A549 (cell line): ENCODE results near the gene TECTB. TPM values are rescaled to one million over a fixed set of nuclear protein-coding genes. Genes with fewer than 3 reads are reported as not detected.

Experiments used
- ATAC-seq, 2 experiments: fragments of 200-7000 bp in 1 of 2; fragments of >200 bp in 1 of 2; cut with Nextera tagmentation in 1 of 2; cut with Tn5 transposase in 1 of 2; 3 replicates each; pipeline versions ENCODE4 v1.8.0 to v1.9.1; 2018 to 2020; ENCODE audit warnings: mild to moderate bottlenecking in 1 of 2, moderate library complexity in 1 of 2
- CTCF ChIA-PET: fragments of 300-600 bp; sonication (Branson Sonifier 250); formaldehyde crosslinking; extraction: SDS; loops from one replicate; lab custom pipeline; 2021; ENCODE audit warnings: antibody characterized with exemption, inconsistent platforms; lab: Yijun Ruan, JAX
- POLR2A ChIA-PET: fragments of 350-600 bp; formaldehyde crosslinking; extraction: SDS; loops from one replicate; lab custom pipeline; 2021; ENCODE audit warnings: antibody characterized with exemption, inconsistent platforms; lab: Yijun Ruan, JAX
- DNase-seq, 2 experiments: peaks; one replicate each; pipeline versions ENCODE4 v3.0.0 to v3.0.0-alpha.2; 2011 to 2016; ENCODE audit warnings: low read depth in 1 of 2, low spot score in 1 of 2
- FAIRE-seq: peaks from 2 replicates; lab custom pipeline; 2011; peaks lifted over from hg19 to GRCh38; lab: Jason Lieb, UNC
- H3K27ac ChIP-seq, 2 experiments: fragments of >200 bp; sonication (Bioruptor Twin); formaldehyde crosslinking; 3 replicates each; pipeline ENCODE4 v1.5.1; 2016 to 2017
- H3K4me1 ChIP-seq: fragments of >200 bp; sonication (Bioruptor Twin); formaldehyde crosslinking; 3 replicates; pipeline ENCODE4 v1.6.1; 2016
- H3K4me2 ChIP-seq: fragments of >200 bp; sonication (Bioruptor Twin); formaldehyde crosslinking; 3 replicates; pipeline ENCODE4 v1.6.1; 2016
- H3K4me3 ChIP-seq: fragments of >200 bp; sonication (Bioruptor Twin); formaldehyde crosslinking; 3 replicates; pipeline ENCODE4 v1.5.1; 2016
- H3K9me3 ChIP-seq: fragments of >200 bp; sonication (Bioruptor Twin); formaldehyde crosslinking; 3 replicates; pipeline ENCODE4 v1.6.1; 2016
- CBX8 ChIP-seq: fragments of 200-600 bp; sonication (generic); IDR thresholded peaks from 2 replicates; pipeline ENCODE4 v1.6.1; 2016
- CHD2 ChIP-seq: fragments of 150-350 bp; IDR thresholded peaks from 2 replicates; pipeline ENCODE4 v1.6.1; 2014; ENCODE audit warnings: low read length; ENCODE audit not compliant: partially characterized antibody
- EP300 ChIP-seq, 2 experiments: fragments of >200 bp; sonication (Bioruptor Twin); formaldehyde crosslinking; IDR thresholded peaks; 2 replicates in 1 of 2; 3 replicates in 1 of 2; pipeline ENCODE4 v1.6.1; 2016 to 2017
- FOSL2 ChIP-seq, 2 experiments: fragments of 450-650 bp in 1 of 2; fragments of >200 bp in 1 of 2; sonication (Bioruptor Twin) in 1 of 2; formaldehyde crosslinking; IDR thresholded peaks; 2 replicates each; pipeline versions ENCODE4 v1.5.0 to v1.6.1; 2016 to 2020; ENCODE audit warnings: mild to moderate bottlenecking in 1 of 2, moderate library complexity in 1 of 2
- FOXS1 ChIP-seq: fragments of 250-450 bp; sonication (Bioruptor Pico); IDR thresholded peaks from 2 replicates; pipeline ENCODE4 v1.5.0; 2020; ENCODE audit warnings: mild to moderate bottlenecking, moderate library complexity
- HDAC2 ChIP-seq: fragments of 200-600 bp; sonication (generic); IDR thresholded peaks from 2 replicates; pipeline ENCODE4 v1.6.1; 2016
- HOXA7 ChIP-seq: fragments of 250-450 bp; sonication (Bioruptor Pico); IDR thresholded peaks from 2 replicates; pipeline ENCODE4 v1.5.0; 2020; ENCODE audit warnings: mild to moderate bottlenecking, moderate library complexity
- HOXB5 ChIP-seq: fragments of 250-450 bp; sonication (Bioruptor Pico); IDR thresholded peaks from 2 replicates; pipeline ENCODE4 v1.5.0; 2020; ENCODE audit warnings: mild to moderate bottlenecking, moderate library complexity
- JUN ChIP-seq, 2 experiments: fragments of >200 bp; sonication (Bioruptor Twin); formaldehyde crosslinking; IDR thresholded peaks; 2 replicates in 1 of 2; 3 replicates in 1 of 2; pipeline ENCODE4 v1.6.1; 2016 to 2017
- KDM1A ChIP-seq: fragments of 200-600 bp; sonication (generic); IDR thresholded peaks from 2 replicates; pipeline ENCODE4 v1.6.1; 2016; ENCODE audit warnings: low read depth, mild to moderate bottlenecking
- MAFK ChIP-seq: fragments of 450-650 bp; IDR thresholded peaks from 2 replicates; pipeline ENCODE4 v1.6.1; 2014; ENCODE audit not compliant: partially characterized antibody
- MAZ ChIP-seq: fragments of 150-350 bp; IDR thresholded peaks from 2 replicates; pipeline ENCODE4 v1.6.1; 2014; ENCODE audit warnings: antibody characterized with exemption, low read depth, low read length, borderline replicate concordance
- NFE2L2 ChIP-seq: fragments of 150-350 bp; conservative IDR thresholded peaks from 2 replicates; pipeline ENCODE4 v1.6.1; 2014; ENCODE audit warnings: low read length
- NR3C1 ChIP-seq: fragments of >200 bp; sonication (Bioruptor Twin); formaldehyde crosslinking; IDR thresholded peaks from 3 replicates; pipeline ENCODE4 v1.6.1; 2017
- PHF8 ChIP-seq: fragments of 200-600 bp; sonication (generic); IDR thresholded peaks from 2 replicates; pipeline ENCODE4 v1.6.1; 2016; ENCODE audit warnings: low read depth, mild to moderate bottlenecking, antibody characterized with exemption, moderate library complexity, borderline replicate concordance
- RAD21 ChIP-seq, 2 experiments: fragments of >200 bp in 1 of 2; sonication (Bioruptor Twin) in 1 of 2; formaldehyde crosslinking in 1 of 2; IDR thresholded peaks in 1 of 2; conservative IDR thresholded peaks in 1 of 2; 2 replicates in 1 of 2; 3 replicates in 1 of 2; pipeline ENCODE4 v1.6.1; 2012 to 2018; ENCODE audit warnings: inconsistent platforms in 1 of 2
- RARB ChIP-seq: fragments of 250-450 bp; sonication (Bioruptor Pico); IDR thresholded peaks from 2 replicates; pipeline ENCODE4 v1.8.0; 2021; ENCODE audit warnings: mild to moderate bottlenecking, moderate library complexity
- RCOR1 ChIP-seq: fragments of 150-350 bp; IDR thresholded peaks from 2 replicates; pipeline ENCODE4 v1.6.1; 2014; ENCODE audit warnings: antibody characterized with exemption, low read length, low read depth
- RFX5 ChIP-seq: fragments of 450-650 bp; IDR thresholded peaks from 2 replicates; pipeline ENCODE4 v1.7.1; 2014; ENCODE audit warnings: antibody characterized with exemption, mild to moderate bottlenecking, moderate library complexity
- SMC3 ChIP-seq: fragments of >200 bp; sonication (Bioruptor Twin); formaldehyde crosslinking; IDR thresholded peaks from 3 replicates; pipeline ENCODE4 v1.6.1; 2018; ENCODE audit warnings: inconsistent platforms
- TP53 ChIP-seq: fragments of 250-450 bp; sonication (Bioruptor Pico); IDR thresholded peaks from 2 replicates; pipeline ENCODE4 v1.5.0; 2021; ENCODE audit warnings: mild to moderate bottlenecking, moderate library complexity
- WGBS: methylation state at CpG from one replicate; pipeline ENCODE4 v1.1.6; 2017; ENCODE audit errors: missing lambda C conversion rate; 5-methylcytosine and 5-hydroxymethylcytosine counted together
- polyA plus RNA-seq, 4 experiments: library from polyadenylated mRNA; depleted of rRNA in 3 of 4; stranded (reverse); fragments of >200 nt; fragmentation: RNase III in 1 of 4; extraction: RNeasy Plus Mini Kit Qiagen cat#74134 plus additional on column Dnase treatment in 1 of 4; gene quantifications; 2 replicates in 3 of 4; 3 replicates in 1 of 4; pipeline ENCODE4 v1.2.3, GENCODE V29; 2011 to 2017
- TF ChIP-seq, protein P1 (sequence below): fragments of >200 bp; sonication (Bioruptor Twin); formaldehyde crosslinking; IDR thresholded peaks from 3 replicates; pipeline ENCODE4 v1.5.1; 2016
- TF ChIP-seq, protein P2 (sequence below): IDR thresholded peaks from 2 replicates; pipeline ENCODE4 v1.6.1; 2012
- TF ChIP-seq, protein P3 (sequence below): IDR thresholded peaks from 2 replicates; pipeline ENCODE4 v1.6.1; 2012
- TF ChIP-seq, protein P4 (sequence below): fragments of >200 bp; sonication (Bioruptor Twin); formaldehyde crosslinking; IDR thresholded peaks from 3 replicates; pipeline ENCODE4 v1.6.1; 2016

The TECTB gene
- polyA plus RNA-seq, 2 of the 4 experiments (the other 2 are of a cell fraction), result not detected

DNA sequence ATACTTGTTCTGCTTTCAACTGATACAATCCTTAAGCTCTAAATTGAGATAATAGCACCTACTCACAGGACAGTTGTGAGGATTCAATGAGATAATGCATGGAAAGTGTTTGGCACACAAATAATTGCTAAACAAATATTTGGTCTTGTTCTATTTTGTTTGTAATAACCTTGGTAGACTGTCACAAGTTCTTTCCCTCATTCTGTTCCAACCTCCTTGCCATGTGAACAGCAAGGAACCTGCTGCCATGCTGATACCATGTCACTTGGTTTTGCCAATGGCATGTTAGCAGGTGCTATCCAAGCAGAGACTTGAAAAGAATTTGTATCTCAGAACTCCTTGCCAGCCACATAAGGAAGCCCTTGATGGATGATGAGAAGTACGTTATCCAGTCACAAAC lies 24.8 kb upstream of the TECTB start (continued):
- TF ChIP-seq, protein P1, sequence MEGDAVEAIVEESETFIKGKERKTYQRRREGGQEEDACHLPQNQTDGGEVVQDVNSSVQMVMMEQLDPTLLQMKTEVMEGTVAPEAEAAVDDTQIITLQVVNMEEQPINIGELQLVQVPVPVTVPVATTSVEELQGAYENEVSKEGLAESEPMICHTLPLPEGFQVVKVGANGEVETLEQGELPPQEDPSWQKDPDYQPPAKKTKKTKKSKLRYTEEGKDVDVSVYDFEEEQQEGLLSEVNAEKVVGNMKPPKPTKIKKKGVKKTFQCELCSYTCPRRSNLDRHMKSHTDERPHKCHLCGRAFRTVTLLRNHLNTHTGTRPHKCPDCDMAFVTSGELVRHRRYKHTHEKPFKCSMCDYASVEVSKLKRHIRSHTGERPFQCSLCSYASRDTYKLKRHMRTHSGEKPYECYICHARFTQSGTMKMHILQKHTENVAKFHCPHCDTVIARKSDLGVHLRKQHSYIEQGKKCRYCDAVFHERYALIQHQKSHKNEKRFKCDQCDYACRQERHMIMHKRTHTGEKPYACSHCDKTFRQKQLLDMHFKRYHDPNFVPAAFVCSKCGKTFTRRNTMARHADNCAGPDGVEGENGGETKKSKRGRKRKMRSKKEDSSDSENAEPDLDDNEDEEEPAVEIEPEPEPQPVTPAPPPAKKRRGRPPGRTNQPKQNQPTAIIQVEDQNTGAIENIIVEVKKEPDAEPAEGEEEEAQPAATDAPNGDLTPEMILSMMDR, result no peak
- TF ChIP-seq NR3C1 (no peak), HOXB5 (no peak)
- TF ChIP-seq, all 56 proteins: peak for 0

DNA sequence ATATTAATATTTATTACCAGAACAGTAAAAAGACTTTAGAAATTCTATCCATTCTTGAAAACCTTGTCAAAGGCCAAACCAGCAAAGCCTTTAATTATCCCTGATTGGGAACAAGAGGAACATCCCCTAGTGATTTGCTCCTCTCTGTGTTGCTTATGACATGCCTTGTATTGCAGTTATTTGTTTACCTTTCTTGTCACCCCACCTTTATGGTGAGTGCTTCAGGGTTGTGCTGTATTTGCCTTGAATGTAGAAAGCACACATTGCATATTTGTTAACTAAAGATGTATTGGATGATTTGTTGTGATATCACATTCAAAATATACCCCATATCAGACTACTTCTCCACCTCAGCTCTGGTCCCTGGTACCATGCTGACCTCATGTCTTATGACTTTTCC lies 23.5 kb upstream of the TECTB start:
- ChIA-PET CTCF (no interaction called here), POLR2A (no interaction called here)
- DNase-seq, result no peak
- H3K4me1 ChIP-seq, result no peaks in the 10 kb centered on the region
- H3K9me3 ChIP-seq, result no peaks in the 10 kb centered on the region
- no peak overlapping the region for H3K4me3 ChIP-seq
- FAIRE-seq, result no peak
- TF ChIP-seq RAD21 (conservative IDR thresholded peaks at IDR 0.05 in 1 of 2, IDR thresholded peaks at IDR 0.05 in 1 of 2), result no peak
- TF ChIP-seq RARB, result no peak
- no peak for TF ChIP-seq HDAC2
- no peak for TF ChIP-seq TP53 (CRISPR knock-in tag)
- TF ChIP-seq, protein P2, sequence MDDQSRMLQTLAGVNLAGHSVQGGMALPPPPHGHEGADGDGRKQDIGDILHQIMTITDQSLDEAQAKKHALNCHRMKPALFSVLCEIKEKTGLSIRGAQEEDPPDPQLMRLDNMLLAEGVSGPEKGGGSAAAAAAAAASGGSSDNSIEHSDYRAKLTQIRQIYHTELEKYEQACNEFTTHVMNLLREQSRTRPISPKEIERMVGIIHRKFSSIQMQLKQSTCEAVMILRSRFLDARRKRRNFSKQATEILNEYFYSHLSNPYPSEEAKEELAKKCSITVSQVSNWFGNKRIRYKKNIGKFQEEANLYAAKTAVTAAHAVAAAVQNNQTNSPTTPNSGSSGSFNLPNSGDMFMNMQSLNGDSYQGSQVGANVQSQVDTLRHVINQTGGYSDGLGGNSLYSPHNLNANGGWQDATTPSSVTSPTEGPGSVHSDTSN, result no peak
- no peak for TF ChIP-seq FOXS1 (CRISPR knock-in tag)
- TF ChIP-seq, protein P1, result no peak
- no peak for TF ChIP-seq CBX8
- no peak for TF ChIP-seq MAZ
- TF ChIP-seq CHD2, result no peak
- TF ChIP-seq KDM1A, result no peak
- no peak for TF ChIP-seq EP300 (IDR thresholded peaks at IDR 0.05)
- H3K27ac ChIP-seq, result no peak overlapping the region
- H3K4me2 ChIP-seq, result no peak overlapping the region
- no peak for ATAC-seq

DNA sequence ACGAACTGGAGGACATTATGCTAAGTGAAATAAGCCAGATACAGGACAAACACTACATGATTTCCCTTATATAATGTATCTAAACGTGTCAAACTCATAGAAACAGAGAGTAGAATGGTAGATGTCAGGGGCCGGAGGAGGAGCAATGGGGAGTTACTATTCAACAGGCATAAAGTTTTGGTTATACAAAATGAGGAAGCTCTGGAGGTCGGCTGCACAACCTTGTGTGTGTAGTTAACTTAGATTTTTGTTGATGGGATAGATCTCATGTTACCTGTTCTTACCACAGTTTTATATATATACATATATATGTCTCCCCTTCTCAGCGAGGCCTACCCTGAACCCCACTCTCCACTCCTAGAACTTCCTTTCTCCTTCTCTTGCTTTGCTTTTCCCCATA lies 22.4 kb upstream of the TECTB start:
- FAIRE-seq, result no peak
- WGBS, result 25% methylated on average over 5 of the region's 5 CpGs
- CTCF ChIA-PET, result no interaction called here

More for the DNA sequence above, 22.4 kb upstream of the TECTB start:
- Histone ChIP-seq H3K4me3 (no peak overlapping the region), H3K4me2 (no peak overlapping the region), H3K9me3 (no peaks in the 10 kb centered on the region), H3K27ac (no peak overlapping the region)
- ATAC-seq, result no peak
- no peak for DNase-seq
- POLR2A ChIA-PET, result interaction anchor here (0.5 kb wide), 1 partner anchor 1152 kb away, joined by 5 read pairs; no protein-coding TSS in a partner anchor
- TF ChIP-seq, protein P3, sequence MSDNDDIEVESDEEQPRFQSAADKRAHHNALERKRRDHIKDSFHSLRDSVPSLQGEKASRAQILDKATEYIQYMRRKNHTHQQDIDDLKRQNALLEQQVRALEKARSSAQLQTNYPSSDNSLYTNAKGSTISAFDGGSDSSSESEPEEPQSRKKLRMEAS, result no peak
- TF ChIP-seq, protein P4, sequence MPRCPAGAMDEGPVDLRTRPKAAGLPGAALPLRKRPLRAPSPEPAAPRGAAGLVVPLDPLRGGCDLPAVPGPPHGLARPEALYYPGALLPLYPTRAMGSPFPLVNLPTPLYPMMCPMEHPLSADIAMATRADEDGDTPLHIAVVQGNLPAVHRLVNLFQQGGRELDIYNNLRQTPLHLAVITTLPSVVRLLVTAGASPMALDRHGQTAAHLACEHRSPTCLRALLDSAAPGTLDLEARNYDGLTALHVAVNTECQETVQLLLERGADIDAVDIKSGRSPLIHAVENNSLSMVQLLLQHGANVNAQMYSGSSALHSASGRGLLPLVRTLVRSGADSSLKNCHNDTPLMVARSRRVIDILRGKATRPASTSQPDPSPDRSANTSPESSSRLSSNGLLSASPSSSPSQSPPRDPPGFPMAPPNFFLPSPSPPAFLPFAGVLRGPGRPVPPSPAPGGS, result no peak
- TF ChIP-seq PHF8 (no peak), RCOR1 (no peak), RFX5 (no peak), KDM1A (no peak), FOXS1 (CRISPR knock-in tag) (no peak), NFE2L2 (no peak), JUN (IDR thresholded peaks at IDR 0.05) (no peak), SMC3 (no peak), HOXA7 (CRISPR knock-in tag) (no peak), HOXB5 (no peak), MAFK (no peak), FOSL2 (IDR thresholded peaks at IDR 0.05) (no peak), FOSL2 (CRISPR knock-in tag; IDR thresholded peaks at IDR 0.05) (no peak), EP300 (IDR thresholded peaks at IDR 0.05) (no peak)
- TF ChIP-seq, all 56 proteins: peak for 0
- H3K4me1 ChIP-seq, result no peaks in the 10 kb centered on the region
